ENCODE results near the gene DNAJC5G.

The DNAJC5G gene

DNA sequence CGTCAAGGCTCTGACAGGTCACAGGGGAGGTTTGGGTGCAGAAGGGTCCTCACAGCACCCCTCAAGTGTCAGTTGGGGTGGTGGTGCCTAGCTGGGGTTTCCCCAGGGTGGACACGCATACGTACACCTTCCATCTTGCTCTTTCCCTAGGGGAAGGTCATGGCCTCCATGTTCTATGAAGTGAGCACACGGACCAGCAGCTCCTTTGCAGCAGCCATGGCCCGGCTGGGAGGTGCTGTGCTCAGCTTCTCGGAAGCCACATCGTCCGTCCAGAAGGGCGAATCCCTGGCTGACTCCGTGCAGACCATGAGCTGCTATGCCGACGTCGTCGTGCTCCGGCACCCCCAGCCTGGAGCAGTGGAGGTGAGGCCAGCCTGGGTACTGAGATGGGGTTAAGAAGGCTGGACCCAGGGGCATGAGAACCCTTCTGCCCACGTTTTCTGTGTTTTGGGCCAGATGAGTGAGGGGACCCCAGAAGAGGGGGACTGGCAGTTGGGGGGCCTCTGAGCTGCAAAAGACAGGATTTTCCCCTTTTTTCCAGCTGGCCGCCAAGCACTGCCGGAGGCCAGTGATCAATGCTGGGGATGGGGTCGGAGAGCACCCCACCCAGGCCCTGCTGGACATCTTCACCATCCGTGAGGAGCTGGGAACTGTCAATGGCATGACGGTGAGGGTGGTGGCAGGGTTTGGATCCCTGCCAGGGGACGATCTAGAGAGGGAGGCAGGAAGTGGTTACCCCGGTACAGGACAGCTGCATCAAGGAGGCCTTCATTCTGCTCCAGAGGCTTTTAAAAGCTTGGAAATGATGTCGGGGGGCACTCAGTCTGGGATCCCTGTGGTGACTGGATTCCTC, 33.2 kb upstream of the DNAJC5G start:
- peaks cover 61 to 82% (median 78%) of the 10 kb centered on the region in 3 donors for H3K36me3 ChIP-seq
- DNase-seq: no peak
- H3K27ac ChIP-seq: no peak overlapping the region
- no peaks in the 10 kb centered on the region for H3K27me3 ChIP-seq
- intact Hi-C loops (cut with DNase I; ENCODE audit: low total_unique reads): no loop called here
- no peaks in the 10 kb centered on the region for H3K9me3 ChIP-seq
- TF ChIP-seq, protein P1, sequence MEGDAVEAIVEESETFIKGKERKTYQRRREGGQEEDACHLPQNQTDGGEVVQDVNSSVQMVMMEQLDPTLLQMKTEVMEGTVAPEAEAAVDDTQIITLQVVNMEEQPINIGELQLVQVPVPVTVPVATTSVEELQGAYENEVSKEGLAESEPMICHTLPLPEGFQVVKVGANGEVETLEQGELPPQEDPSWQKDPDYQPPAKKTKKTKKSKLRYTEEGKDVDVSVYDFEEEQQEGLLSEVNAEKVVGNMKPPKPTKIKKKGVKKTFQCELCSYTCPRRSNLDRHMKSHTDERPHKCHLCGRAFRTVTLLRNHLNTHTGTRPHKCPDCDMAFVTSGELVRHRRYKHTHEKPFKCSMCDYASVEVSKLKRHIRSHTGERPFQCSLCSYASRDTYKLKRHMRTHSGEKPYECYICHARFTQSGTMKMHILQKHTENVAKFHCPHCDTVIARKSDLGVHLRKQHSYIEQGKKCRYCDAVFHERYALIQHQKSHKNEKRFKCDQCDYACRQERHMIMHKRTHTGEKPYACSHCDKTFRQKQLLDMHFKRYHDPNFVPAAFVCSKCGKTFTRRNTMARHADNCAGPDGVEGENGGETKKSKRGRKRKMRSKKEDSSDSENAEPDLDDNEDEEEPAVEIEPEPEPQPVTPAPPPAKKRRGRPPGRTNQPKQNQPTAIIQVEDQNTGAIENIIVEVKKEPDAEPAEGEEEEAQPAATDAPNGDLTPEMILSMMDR (IDR thresholded peaks at IDR 0.05): no peak
- H3K4me3 ChIP-seq: no peak overlapping the region
- no peaks in the 10 kb centered on the region for H3K4me1 ChIP-seq

DNA sequence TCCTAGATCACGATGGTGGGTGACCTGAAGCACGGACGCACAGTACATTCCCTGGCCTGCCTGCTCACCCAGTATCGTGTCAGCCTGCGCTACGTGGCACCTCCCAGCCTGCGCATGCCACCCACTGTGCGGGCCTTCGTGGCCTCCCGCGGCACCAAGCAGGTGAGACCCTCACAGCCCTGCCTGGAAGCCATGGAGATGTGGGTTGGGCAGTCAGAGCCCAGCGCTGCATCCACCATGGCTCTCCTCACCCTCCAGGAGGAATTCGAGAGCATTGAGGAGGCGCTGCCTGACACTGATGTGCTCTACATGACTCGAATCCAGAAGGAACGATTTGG, 32.6 kb upstream of the DNAJC5G start:
- no peak for DNase-seq
- TF ChIP-seq, protein P1 (IDR thresholded peaks at IDR 0.05): no peak

DNA sequence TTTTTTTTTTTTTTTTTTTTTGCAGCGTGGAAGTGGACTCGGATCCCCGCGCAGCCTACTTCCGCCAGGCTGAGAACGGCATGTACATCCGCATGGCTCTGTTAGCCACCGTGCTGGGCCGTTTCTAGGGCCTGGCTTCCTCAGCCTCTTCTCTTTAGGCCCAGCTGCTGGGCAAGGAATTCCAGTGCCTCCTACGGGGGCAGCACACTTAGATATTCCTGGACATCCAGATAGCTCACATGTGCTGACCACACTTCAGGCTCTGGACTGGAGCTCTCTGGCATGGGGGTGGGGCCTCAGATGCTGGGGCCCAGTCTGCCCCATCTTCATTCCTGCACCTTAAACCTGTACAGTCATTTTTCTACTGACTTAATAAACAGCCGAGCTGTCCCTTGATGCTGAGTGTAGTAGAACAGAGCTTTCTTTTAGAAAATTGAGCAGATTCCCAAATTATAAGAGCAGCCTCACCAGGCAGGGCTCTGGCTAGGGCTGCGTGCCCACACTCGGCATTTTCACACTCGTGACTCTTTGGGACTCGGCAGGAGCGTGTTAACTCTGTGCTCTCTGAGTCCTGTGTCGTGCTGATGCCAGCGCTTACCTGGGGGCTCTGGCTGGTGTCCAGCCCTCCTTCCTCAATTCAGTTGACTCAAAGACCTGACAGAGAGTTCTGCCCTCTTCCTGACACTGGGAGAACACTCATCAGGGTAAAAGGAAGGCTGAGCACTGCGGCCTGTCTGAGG, 31.7 kb upstream of the DNAJC5G start:
- no peaks in the 10 kb centered on the region for H3K9me3 ChIP-seq
- no peak overlapping the region for H3K27ac ChIP-seq
- no peaks in the 10 kb centered on the region for H3K27me3 ChIP-seq
- no peaks in the 10 kb centered on the region for H3K4me1 ChIP-seq
- TF ChIP-seq, protein P1 (IDR thresholded peaks at IDR 0.05): no peak
- no peak for DNase-seq
- H3K4me3 ChIP-seq: no peak overlapping the region
- intact Hi-C loops (cut with DNase I; ENCODE audit: low total_unique reads): no loop called here
- H3K36me3 ChIP-seq: peaks cover 45 to 66% (median 62%) of the 10 kb centered on the region in 3 donors

More for the DNA sequence above, 32.6 kb upstream of the DNAJC5G start:
- intact Hi-C loops (cut with DNase I; ENCODE audit: low total_unique reads): no loop called here
- Histone ChIP-seq H3K4me1 (no peaks in the 10 kb centered on the region), H3K4me3 (no peak overlapping the region), H3K36me3 (peaks cover 55 to 76% (median 72%) of the 10 kb centered on the region in 3 donors), H3K9me3 (no peaks in the 10 kb centered on the region), H3K27me3 (no peaks in the 10 kb centered on the region), H3K27ac (no peak overlapping the region)

DNA sequence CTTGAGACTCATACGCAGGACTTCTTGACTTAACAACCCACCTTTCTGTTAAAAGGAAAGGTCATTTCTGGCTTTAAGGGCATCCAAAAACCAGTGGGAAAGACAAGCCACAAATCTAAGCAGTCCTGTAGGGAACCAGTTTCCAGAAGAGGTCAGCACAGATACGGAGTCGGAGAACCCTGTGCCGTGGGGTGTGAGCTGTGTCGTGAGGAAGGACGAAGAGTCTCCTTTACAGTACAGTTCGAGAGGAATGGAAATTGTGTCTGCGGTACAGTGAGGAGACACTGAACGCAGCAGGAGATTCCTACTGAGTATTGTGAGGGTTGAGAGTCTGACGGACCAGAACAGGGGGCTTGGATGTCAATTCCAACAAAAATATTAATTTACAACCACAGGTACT, 30.1 kb upstream of the DNAJC5G start:
- DNase-seq: no peak
- Histone ChIP-seq H3K4me3 (no peak overlapping the region), H3K36me3 (peaks cover 33 to 50% (median 47%) of the 10 kb centered on the region in 3 donors), H3K27ac (no peak overlapping the region), H3K9me3 (no peaks in the 10 kb centered on the region), H3K4me1 (peaks cover 0 to 14% (median 3%) of the 10 kb centered on the region in 4 donors), H3K27me3 (no peaks in the 10 kb centered on the region)
- TF ChIP-seq, protein P1 (IDR thresholded peaks at IDR 0.05): no peak
- intact Hi-C loops (cut with DNase I; ENCODE audit: low total_unique reads): no loop called here

DNA sequence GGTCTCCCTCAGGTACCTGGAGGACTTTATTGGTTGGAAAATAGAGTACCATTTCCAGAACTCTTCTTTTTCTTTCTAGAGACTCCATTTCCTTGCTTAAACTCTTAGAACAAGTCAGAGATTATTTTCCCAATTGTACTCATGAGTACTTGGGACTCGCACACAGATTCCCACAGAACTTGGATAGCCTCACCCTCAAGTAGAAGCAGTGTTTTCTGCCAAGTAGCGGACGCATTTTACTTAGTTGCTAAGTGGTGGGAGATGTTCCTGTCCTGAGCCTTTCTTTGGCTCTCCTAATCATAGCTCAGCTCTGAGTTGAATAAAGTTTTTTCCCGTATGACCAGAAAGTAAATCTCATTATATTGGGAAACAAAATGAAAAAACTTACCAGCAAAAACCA, 29.6 kb upstream of the DNAJC5G start:
- Histone ChIP-seq H3K36me3 (peaks cover 30 to 45% (median 42%) of the 10 kb centered on the region in 3 donors), H3K4me3 (no peak overlapping the region), H3K4me1 (peaks cover 0 to 16% (median 3%) of the 10 kb centered on the region in 4 donors), H3K27me3 (no peaks in the 10 kb centered on the region), H3K9me3 (no peaks in the 10 kb centered on the region), H3K27ac (no peak overlapping the region)
- intact Hi-C loops (cut with DNase I; ENCODE audit: low total_unique reads): no loop called here
- no peak for DNase-seq
- TF ChIP-seq, protein P1 (IDR thresholded peaks at IDR 0.05): no peak
